Muscle of back (tissue), 13 donors: ENCODE results near the gene PPP1R15B. TPM values are rescaled to one million over a fixed set of nuclear protein-coding genes. Genes with fewer than 3 reads are reported as not detected.
A peak's percentile ranks its signal among the peaks of the same experiment; 100 is the strongest.

Source experiments
- DNase-seq, 3 donors: peaks; one replicate each; pipeline versions ENCODE4 v3.0.0 to v3.0.0-alpha.2; 2013
- long read RNA-seq, 9 donors: transcript quantifications; one replicate each; lab custom pipeline, GENCODE V29; 2026
- polyA plus RNA-seq, 10 donors: library from polyadenylated mRNA; unstranded; fragments of 120-200 nt; gene quantifications; one replicate each; pipeline ENCODE4 v1.2.1, GENCODE V29; 2013; ENCODE audit not compliant: insufficient read length in 10 of 10

Gene PPP1R15B
- 10 to 100 TPM; 22.9 to 33.9 (median 29.4) TPM for polyA plus RNA-seq
- long read RNA-seq, donor 1, full-length matches to known transcripts = 5 of 5 reads
- long read RNA-seq, donor 1, partial matches to known transcripts = 0 of 5 reads
- long read RNA-seq, donor 1, other reads (novel, unspliced or antisense) = 0 of 5 reads
- long read RNA-seq, donor 2, full-length matches to known transcripts = 7 of 7 reads
- long read RNA-seq, donor 2, partial matches to known transcripts = 0 of 7 reads
- long read RNA-seq, donor 2, other reads (novel, unspliced or antisense) = 0 of 7 reads
- long read RNA-seq, donor 3 = 0 reads
- long read RNA-seq, donor 4, full-length matches to known transcripts = 2 of 2 reads
- long read RNA-seq, donor 4, partial matches to known transcripts = 0 of 2 reads
- long read RNA-seq, donor 4, other reads (novel, unspliced or antisense) = 0 of 2 reads
- long read RNA-seq, donor 5, full-length matches to known transcripts = 10 of 17 reads
- long read RNA-seq, donor 5, partial matches to known transcripts = 7 of 17 reads
- long read RNA-seq, donor 5, other reads (novel, unspliced or antisense) = 0 of 17 reads
- long read RNA-seq, donor 6, full-length matches to known transcripts = 7 of 17 reads
- long read RNA-seq, donor 6, partial matches to known transcripts = 10 of 17 reads
- long read RNA-seq, donor 6, other reads (novel, unspliced or antisense) = 0 of 17 reads
- long read RNA-seq, donor 7, full-length matches to known transcripts = 7 of 19 reads
- long read RNA-seq, donor 7, partial matches to known transcripts = 12 of 19 reads
- long read RNA-seq, donor 7, other reads (novel, unspliced or antisense) = 0 of 19 reads
- long read RNA-seq, donor 8, full-length matches to known transcripts = 3 of 19 reads
- long read RNA-seq, donor 8, partial matches to known transcripts = 16 of 19 reads
- long read RNA-seq, donor 8, other reads (novel, unspliced or antisense) = 0 of 19 reads
- long read RNA-seq, donor 9, full-length matches to known transcripts = 1 of 1 reads
- long read RNA-seq, donor 9, partial matches to known transcripts = 0 of 1 reads
- long read RNA-seq, donor 9, other reads (novel, unspliced or antisense) = 0 of 1 reads

GRCh38 chr1:204411451-204412204 is at the start of gene PPP1R15B:
TSS of gene PPP1R15B (minus strand) at chr1:204411817. CDS start at chr1:204411411, 406 bp downstream.
- peak; percentile 99 to 100 (median 99) for DNase-seq

- DNase-seq = no peak
These were observed 48.7 kb upstream of the PPP1R15B start for GRCh38 chr1:204460346-204460745.

GRCh38 chr1:204459706-204460105 is 48.1 kb upstream of the PPP1R15B start:
- no peak for DNase-seq

DNA sequence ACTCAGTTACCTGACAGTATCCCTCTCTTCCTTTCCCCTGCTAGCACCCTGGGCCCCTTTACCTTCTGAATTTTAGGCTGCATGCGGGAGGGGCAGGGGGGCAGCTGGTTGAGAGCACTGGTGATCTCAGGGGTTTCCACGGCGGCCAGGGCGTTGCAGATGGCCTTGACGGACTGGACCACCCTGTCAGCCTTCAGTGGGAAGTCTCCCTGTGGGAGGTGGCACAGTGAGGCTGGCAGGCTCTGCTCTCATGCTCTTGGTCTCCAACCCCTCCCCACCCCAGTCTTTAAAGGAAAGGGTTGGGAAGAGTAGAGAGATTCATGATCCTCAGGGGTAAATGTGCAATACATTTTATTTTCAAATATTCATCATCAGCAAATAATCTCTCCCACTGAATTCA is 46.0 kb upstream of the PPP1R15B start:
- no peak for DNase-seq

- peak; percentile 90 to 97 (median 92) for DNase-seq
These were observed 45.3 kb upstream of the PPP1R15B start for GRCh38 chr1:204456826-204457442.

DNA sequence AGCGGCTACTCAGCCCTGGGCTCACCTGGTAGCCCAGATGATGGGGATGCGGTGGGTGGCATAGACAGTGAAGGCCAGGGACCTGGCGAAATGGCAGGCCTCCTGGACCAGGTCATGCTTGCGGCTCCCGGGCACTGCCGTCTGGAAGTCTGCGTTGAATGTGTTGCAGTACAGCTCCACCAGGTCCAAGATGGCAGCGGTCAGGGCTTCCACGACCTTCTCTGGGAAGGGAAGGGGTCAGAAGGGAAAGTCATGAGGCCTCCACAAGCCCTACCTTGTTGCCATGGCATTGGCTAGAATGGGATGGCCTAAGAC is 44.2 kb upstream of the PPP1R15B start:
- DNase-seq = no peak

DNA sequence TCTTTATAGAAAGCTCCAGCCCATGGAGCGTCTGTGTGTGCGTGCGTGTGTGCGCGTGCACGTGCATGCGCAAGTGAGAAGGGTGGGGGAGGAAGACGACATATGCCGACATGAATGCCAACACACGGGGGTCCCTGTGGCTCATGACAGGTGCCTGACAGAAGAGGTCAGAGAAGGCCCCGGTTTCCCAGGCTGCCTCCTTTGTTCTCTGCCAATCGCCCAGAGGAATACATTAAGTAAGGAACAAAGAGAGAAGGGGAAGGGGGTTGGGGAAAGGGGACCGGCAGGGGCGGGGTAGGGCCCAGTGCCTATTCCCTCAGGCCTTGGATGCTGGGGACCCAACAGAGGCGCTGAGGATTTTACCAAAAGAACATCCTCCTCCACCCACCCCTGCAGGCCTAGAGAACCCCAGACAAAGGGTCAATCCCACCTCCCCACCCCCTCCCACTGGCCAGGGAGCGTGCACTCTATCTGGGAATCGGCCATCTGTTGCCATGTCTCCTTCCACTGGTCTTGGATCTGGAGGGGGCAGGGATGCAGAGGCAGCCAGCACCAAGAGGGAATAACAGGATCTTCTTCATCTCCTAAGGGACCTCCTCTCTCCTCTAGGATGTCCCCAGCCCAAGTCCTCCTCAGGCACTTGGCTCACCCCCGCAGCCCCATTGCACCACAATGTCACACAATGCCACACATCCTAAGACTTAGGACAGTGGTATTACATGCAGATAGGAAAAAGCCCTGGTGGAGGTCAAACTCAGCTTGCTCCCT is 43.6 kb upstream of the PPP1R15B start:
- no peak for DNase-seq

- DNase-seq = no peak
These were observed 42.9 kb upstream of the PPP1R15B start for GRCh38 chr1:204454476-204454875.

GRCh38 chr1:204453141-204453772 is 41.6 kb upstream of the PPP1R15B start:
- DNase-seq = no peak

- DNase-seq = no peak
These were observed 39.9 kb upstream of the PPP1R15B start for GRCh38 chr1:204451352-204452124.

- no peak for DNase-seq
These were observed 39.0 kb upstream of the PPP1R15B start for GRCh38 chr1:204450461-204451257.

DNA sequence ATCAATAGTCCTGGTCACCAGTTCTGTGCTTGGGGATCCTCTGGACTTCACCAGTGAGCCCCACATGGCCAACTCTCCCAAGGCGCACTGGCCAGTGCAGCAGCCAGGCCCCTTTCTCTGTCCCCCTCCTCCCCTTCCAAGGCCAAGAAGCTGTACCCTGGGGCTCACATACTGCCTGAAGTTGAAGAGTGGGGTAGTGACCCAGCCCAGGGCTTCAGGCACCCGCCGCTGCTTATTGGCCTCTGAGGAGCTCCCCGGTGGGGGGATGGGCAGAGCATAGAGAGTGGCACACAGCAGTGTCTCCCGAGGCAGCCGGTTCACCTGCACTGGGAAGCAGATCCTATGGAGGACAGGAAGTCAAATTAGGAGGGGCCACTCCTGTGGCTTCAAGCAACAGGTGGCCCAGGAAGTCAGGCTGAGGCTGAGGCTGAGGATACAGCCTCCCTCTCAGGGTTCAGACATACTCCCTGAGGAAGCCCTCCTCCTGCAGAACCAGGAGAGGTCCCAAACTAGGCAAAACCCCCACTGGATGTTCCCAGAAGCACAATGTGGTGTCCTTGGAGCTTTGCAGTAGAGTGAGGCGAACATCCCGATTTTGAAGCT is 38.2 kb upstream of the PPP1R15B start:
- DNase-seq = no peak

DNA sequence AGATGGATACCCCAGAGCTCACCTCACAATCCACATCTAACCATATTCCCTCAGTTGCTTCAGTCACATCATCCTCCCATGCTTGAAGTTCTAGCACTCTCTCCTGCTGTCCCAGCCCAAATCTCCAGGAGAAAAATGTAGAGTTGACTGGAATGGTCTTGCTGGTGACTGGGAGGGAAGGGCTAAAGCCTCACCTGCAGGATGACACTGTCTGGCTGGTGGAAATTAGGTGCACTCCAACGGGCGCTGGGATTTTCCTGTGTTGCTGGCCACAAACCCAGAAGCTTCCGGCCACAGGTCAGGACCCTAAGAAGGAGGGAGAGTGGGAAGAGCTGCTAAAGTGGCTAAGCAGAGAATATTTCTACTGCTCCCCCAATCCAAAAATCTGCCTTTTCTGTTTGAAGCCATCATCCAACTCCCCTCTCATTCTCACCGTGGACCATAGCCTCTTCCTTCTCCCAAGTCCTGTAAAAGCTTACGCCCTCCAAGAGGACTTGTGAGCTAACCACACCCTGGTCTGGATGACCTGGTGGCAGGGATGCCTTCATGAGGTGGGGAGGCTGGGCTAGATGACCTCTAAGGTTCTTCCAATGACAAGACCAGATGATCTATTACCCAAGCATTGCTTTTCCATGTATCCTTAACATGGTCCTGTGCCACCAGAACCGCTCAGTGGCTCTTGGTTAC is 37.5 kb upstream of the PPP1R15B start:
- DNase-seq = no peak

DNA sequence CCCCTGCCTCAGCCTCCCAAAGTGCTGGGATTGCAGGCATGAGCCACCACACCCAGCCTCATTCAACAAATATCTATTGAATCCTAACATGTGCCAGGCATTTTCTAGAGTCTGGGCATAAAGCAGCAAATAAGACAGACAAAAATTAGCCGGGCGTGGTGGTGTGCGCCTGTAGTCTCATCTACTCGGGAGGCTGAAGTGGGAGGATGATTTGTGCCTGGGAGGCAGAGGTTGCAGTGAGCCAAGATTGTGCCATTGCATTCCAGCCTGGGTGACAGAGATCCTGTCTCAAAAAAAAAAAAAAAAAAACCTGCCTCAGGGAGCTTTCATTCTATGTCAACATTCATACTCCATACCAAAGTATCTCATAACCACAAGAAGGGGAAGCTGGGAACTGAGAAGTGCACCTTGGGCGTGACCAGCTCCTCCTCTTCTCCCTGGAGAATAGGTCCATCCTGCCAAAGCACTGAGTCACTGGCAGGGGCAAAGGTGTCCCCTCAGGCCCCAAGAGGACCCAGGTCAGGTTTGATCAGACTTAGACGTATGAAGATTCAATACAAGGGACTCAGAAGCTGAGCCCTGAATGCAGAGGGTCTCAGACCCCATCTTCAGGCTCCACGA is 36.8 kb upstream of the PPP1R15B start:
- no peak for DNase-seq

GRCh38 chr1:204447736-204448135 is 36.1 kb upstream of the PPP1R15B start:
- DNase-seq = no peak

DNA sequence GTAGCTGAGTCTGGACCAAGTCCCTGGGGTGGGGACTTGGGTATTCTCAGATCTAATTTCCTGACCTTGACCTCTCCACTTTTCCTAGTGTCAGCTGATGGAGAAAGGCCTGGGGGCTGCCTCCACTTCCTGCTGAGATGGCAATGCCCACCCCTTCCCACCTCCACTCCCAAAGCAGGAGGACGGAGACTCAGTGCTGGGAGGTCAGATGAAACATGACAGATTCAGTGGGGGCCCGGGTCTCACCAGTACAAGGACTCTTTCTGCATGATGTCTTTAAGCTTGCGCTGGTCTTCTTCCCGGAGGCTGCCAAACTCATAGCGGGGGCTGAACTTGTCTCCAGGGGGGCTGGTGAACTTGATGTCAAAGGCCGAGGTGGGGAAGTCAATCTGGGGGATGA is 35.6 kb upstream of the PPP1R15B start:
- DNase-seq = no peak
